ENCODE results near the gene FCRLB. TPM values are rescaled to one million over a fixed set of nuclear protein-coding genes. Genes with fewer than 3 reads are reported as not detected.
"Not testable (repeated sequence)": the region's sequence is repeated elsewhere in the genome, so short reads cannot be mapped to it uniquely, and the experiment has no call there.

The FCRLB gene
- total and polyA plus RNA-seq, 2 of the 13 experiments (the other 11 are each of a cell fraction or from before 2014, with no cell fraction given): 0.08 to 0.11 TPM

GRCh38 chr1:161673437-161673836, 47.9 kb upstream of the FCRLB start:
- in situ Hi-C loops (cut with HindIII; ENCODE audit: extremely low pct_ligation_motif_present, low pct_unique_long_range_greater_than_20kb); H2AFZ ChIP-seq (ENCODE audit: low read length); CTCF ChIA-PET (ENCODE audit: low intra/inter-chr PET ratio, low total read pairs); H4K20me1 ChIP-seq (ENCODE audit: insufficient read depth, low read length); ATAC-seq; POLR2A ChIA-PET; intact Hi-C loops (cut with micrococcal nuclease; ENCODE audit: unreplicated experiment); H3K4me2 ChIP-seq (ENCODE audit: low read depth, low read length); H3K9ac ChIP-seq (ENCODE audit: insufficient read depth, low read depth, low read length); H3K79me2 ChIP-seq (ENCODE audit: insufficient read depth, low read length); DNase-seq (ENCODE audit: low spot score); H3K4me3 ChIP-seq (replicated peaks in 1 of 3; ENCODE audit: insufficient read depth in 1 of 3, low read depth in 2 of 3, low read length in 3 of 3); H3K27ac ChIP-seq (ENCODE audit: extremely low read length, insufficient read depth, low read length); FAIRE-seq; H3K27me3 ChIP-seq (ENCODE audit: control insufficient read depth in 1 of 2, insufficient read depth in 2 of 2, low read length in 2 of 2); BruUV-seq (replicated peaks); H3K9me3 ChIP-seq (ENCODE audit: low read length); H3K36me3 ChIP-seq (replicated peaks in 1 of 2; ENCODE audit: control insufficient read depth in 1 of 2, insufficient read depth in 2 of 2, low read length in 2 of 2): not testable (repeated sequence)
- WGBS (ENCODE audit: low lambda C conversion rate): 20% methylated on average over 5 of the region's 7 CpGs
- peaks cover 18% of the 10 kb centered on the region for H3K4me1 ChIP-seq (ENCODE audit: insufficient read depth, low read length)

- H3K79me2 ChIP-seq (ENCODE audit: insufficient read depth, low read length); H3K4me3 ChIP-seq (replicated peaks in 1 of 3; ENCODE audit: insufficient read depth in 1 of 3, low read depth in 2 of 3, low read length in 3 of 3); H3K9ac ChIP-seq (ENCODE audit: insufficient read depth, low read depth, low read length); BruUV-seq (replicated peaks); H3K27me3 ChIP-seq (ENCODE audit: control insufficient read depth in 1 of 2, insufficient read depth in 2 of 2, low read length in 2 of 2); ATAC-seq; CTCF ChIA-PET (ENCODE audit: low intra/inter-chr PET ratio, low total read pairs); H3K4me2 ChIP-seq (ENCODE audit: low read depth, low read length); H2AFZ ChIP-seq (ENCODE audit: low read length); POLR2A ChIA-PET; FAIRE-seq; H4K20me1 ChIP-seq (ENCODE audit: insufficient read depth, low read length); in situ Hi-C loops (cut with HindIII; ENCODE audit: extremely low pct_ligation_motif_present, low pct_unique_long_range_greater_than_20kb); DNase-seq (ENCODE audit: low spot score); intact Hi-C loops (cut with micrococcal nuclease; ENCODE audit: unreplicated experiment); H3K27ac ChIP-seq (ENCODE audit: extremely low read length, insufficient read depth, low read length); H3K36me3 ChIP-seq (replicated peaks in 1 of 2; ENCODE audit: control insufficient read depth in 1 of 2, insufficient read depth in 2 of 2, low read length in 2 of 2); H3K9me3 ChIP-seq (ENCODE audit: low read length): not testable (repeated sequence)
- 11% methylated on average over 3 of the region's 3 CpGs for WGBS (ENCODE audit: low lambda C conversion rate)
- H3K4me1 ChIP-seq (ENCODE audit: insufficient read depth, low read length): peaks cover 18% of the 10 kb centered on the region
Observed at GRCh38 chr1:161674447-161674846, 46.9 kb upstream of the FCRLB start.

GRCh38 chr1:161674908-161675307, 46.4 kb upstream of the FCRLB start:
- intact Hi-C loops (cut with micrococcal nuclease; ENCODE audit: unreplicated experiment); CTCF ChIA-PET (ENCODE audit: low intra/inter-chr PET ratio, low total read pairs); H3K27me3 ChIP-seq (ENCODE audit: control insufficient read depth in 1 of 2, insufficient read depth in 2 of 2, low read length in 2 of 2); H4K20me1 ChIP-seq (ENCODE audit: insufficient read depth, low read length); in situ Hi-C loops (cut with HindIII; ENCODE audit: extremely low pct_ligation_motif_present, low pct_unique_long_range_greater_than_20kb); H3K9ac ChIP-seq (ENCODE audit: insufficient read depth, low read depth, low read length); DNase-seq (ENCODE audit: low spot score); ATAC-seq; H3K36me3 ChIP-seq (replicated peaks in 1 of 2; ENCODE audit: control insufficient read depth in 1 of 2, insufficient read depth in 2 of 2, low read length in 2 of 2); H3K79me2 ChIP-seq (ENCODE audit: insufficient read depth, low read length); H3K4me2 ChIP-seq (ENCODE audit: low read depth, low read length); BruUV-seq (replicated peaks); H3K9me3 ChIP-seq (ENCODE audit: low read length); H3K27ac ChIP-seq (ENCODE audit: extremely low read length, insufficient read depth, low read length); H3K4me3 ChIP-seq (replicated peaks in 1 of 3; ENCODE audit: insufficient read depth in 1 of 3, low read depth in 2 of 3, low read length in 3 of 3); H2AFZ ChIP-seq (ENCODE audit: low read length); FAIRE-seq; POLR2A ChIA-PET: not testable (repeated sequence)
- H3K4me1 ChIP-seq (ENCODE audit: insufficient read depth, low read length): peaks cover 18% of the 10 kb centered on the region
- 0% methylated on average over 2 of the region's 3 CpGs for WGBS (ENCODE audit: low lambda C conversion rate)

All from HepG2 (cell line).